HPDE6-E6E7 (cell line): ENCODE results near the gene PDCD1.
"Not testable (repeated sequence)": the region's sequence is repeated elsewhere in the genome, so short reads cannot be mapped to it uniquely, and the experiment has no call there.

Source experiments
- DNase-seq: peaks from one replicate; pipeline ENCODE4 v3.0.0; 2011; ENCODE audit warnings: missing footprints; ENCODE audit errors: extremely low spot score

The PDCD1 gene

DNA sequence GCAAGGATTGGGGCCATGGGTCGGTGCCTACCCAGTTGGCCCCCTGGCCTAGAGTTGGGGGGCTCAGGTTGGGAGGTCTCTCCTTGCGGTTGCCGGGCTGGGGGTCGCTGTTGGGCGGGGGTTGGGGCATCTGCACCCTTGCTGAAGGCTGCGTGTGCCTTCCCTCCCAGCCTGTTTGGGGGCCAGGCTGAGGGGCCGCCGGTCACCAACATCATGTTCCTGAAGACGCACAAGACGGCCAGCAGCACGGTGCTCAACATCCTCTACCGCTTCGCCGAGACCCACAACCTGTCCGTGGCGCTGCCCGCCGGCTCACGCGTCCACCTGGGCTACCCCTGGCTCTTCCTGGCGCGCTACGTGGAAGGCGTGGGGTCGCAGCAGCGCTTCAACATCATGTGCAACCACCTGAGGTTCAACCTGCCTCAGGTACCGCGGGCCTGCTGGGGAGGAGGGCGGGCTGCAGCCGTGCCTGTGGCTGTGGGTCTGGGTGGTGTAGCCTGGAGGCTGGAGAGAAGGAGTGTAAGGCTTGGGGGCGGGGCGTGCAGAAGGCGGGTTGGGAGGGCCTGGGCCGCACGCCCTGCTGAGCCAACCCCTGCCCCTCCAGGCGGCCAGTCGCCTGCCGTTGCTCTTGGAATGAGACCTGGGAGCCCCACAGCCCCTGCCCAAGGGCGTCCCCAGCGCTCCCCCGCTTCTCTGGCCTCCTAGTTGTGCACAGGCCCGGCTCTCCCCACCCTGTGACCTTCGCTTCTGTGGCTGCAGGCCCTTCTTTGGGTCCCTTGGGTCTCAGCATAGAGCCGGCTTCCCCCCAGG, 56.9 kb downstream of the PDCD1 start:
- DNase-seq: no peak

DNA sequence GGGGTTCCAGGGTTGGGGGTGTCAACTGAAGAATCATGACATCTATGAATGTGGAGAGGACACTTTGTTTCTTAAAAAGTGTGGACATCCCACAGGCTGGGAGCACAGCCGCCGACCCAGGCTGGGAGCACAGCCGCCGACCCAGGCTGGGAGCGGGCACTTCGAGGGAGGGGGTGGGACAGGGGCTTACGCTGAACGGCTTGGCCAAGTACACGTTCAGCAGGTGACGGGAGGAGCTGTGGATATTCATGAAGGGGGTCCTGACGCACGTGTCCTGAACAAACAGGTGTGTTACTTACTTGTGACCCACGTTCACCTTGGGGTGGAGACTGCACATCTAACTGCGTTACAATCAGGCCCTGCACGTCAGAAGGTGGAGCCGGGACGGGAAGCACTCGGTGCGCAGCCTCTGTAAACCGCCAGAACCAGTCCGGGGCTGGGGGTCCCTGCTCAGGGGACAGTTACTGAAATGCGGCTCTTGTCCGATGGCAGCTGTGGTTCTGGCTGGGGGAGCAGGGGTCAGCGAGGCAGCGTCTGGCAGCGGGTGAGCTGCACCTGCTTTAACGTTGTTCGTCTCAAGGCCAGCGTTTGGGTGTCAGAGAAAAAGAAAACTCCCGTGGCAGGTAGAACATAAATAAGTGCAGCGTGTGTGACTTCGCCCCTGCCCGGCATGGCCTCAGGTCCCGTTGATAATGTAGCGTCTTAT, 58.3 kb downstream of the PDCD1 start:
- not testable (repeated sequence) for DNase-seq
